Neural cell (in vitro differentiated cells): ENCODE measurements around the gene PPP1R36. TPM values are rescaled to one million over a fixed set of nuclear protein-coding genes. Genes with fewer than 3 reads are reported as not detected.
A peak's percentile ranks its signal among the peaks of the same experiment; 100 is the strongest.

Experiments
- H2AFZ ChIP-seq: fragments of 200-600, 300-800 bp; sonication (generic), shearing (Covaris generic); 2 replicates; pipeline ENCODE4 v1.6.0; 2014; ENCODE audit warnings: low read depth, mild to moderate bottlenecking, antibody characterized with exemption, low read length, moderate library complexity
- H3F3A ChIP-seq: fragments of 200-600 bp; shearing (Covaris generic); 2 replicates; pipeline ENCODE4 v1.6.1; 2016; ENCODE audit warnings: mild to moderate bottlenecking, moderate library complexity, mixed read lengths, antibody characterized with exemption, low read length; ENCODE audit not compliant: insufficient read depth, poor library complexity, severe bottlenecking
- H3K27ac ChIP-seq: fragments of 200-600, 300-800 bp; sonication (generic), shearing (Covaris generic); 2 replicates; pipeline ENCODE4 v1.5.1; 2014; ENCODE audit warnings: mild to moderate bottlenecking, low read length, moderate library complexity
- H3K27me3 ChIP-seq: fragments of 300-800, 200-600 bp; sonication (generic), shearing (Covaris generic); 2 replicates; pipeline ENCODE4 v1.6.0; 2014; ENCODE audit warnings: mild to moderate bottlenecking, low read depth, low read length, moderate library complexity; ENCODE audit not compliant: insufficient read depth
- H3K36me3 ChIP-seq: fragments of 300-800, 200-600 bp; sonication (generic), shearing (Covaris generic); 2 replicates; pipeline ENCODE4 v1.5.1; 2014; ENCODE audit warnings: mild to moderate bottlenecking, antibody characterized with exemption, low read length, moderate library complexity; ENCODE audit not compliant: insufficient read depth
- H3K4me2 ChIP-seq: fragments of 300-800, 200-600 bp; sonication (generic), shearing (Covaris generic); 2 replicates; pipeline ENCODE4 v1.6.0; 2014; ENCODE audit warnings: mild to moderate bottlenecking, low read length
- H3K4me3 ChIP-seq: fragments of 300-800, 200-600 bp; sonication (generic), shearing (Covaris generic); 2 replicates; pipeline ENCODE4 v1.5.1; 2014; ENCODE audit warnings: mild to moderate bottlenecking, low read length, moderate library complexity
- H3K79me2 ChIP-seq: fragments of 200-600 bp; shearing (Covaris generic); replicated peaks from 2 replicates; pipeline ENCODE4 v1.6.0; 2014; ENCODE audit warnings: mild to moderate bottlenecking, low read length, moderate library complexity; ENCODE audit not compliant: insufficient read depth
- H3K9ac ChIP-seq: fragments of 300-800, 200-600 bp; sonication (generic), shearing (Covaris generic); 2 replicates; pipeline ENCODE4 v1.6.1; 2016; ENCODE audit warnings: mild to moderate bottlenecking, low read length, mixed read lengths
- H3K9me2 ChIP-seq: fragments of 200-600 bp; shearing (Covaris generic); 2 replicates; pipeline ENCODE4 v1.6.1; 2016; ENCODE audit warnings: mild to moderate bottlenecking, low read length, mixed read lengths; ENCODE audit not compliant: insufficient read depth
- H3K9me3 ChIP-seq: fragments of 200-600, 300-800 bp; sonication (generic), shearing (Covaris generic); 2 replicates; pipeline ENCODE4 v1.6.1; 2016; ENCODE audit warnings: mild to moderate bottlenecking, mixed run types, low read length, moderate library complexity, mixed read lengths
- H4K20me1 ChIP-seq: fragments of 200-600 bp; shearing (Covaris generic); 2 replicates; pipeline ENCODE4 v1.6.1; 2016; ENCODE audit warnings: mild to moderate bottlenecking, mixed run types; ENCODE audit not compliant: insufficient read depth
- CTCF ChIP-seq: fragments of 450-650 bp; IDR thresholded peaks from 2 replicates; pipeline ENCODE4 v1.5.1; 2014; ENCODE audit warnings: antibody characterized with exemption, mild to moderate bottlenecking, moderate library complexity; ENCODE audit not compliant: poor library complexity, severe bottlenecking
- EP300 ChIP-seq: fragments of 450-650 bp; conservative IDR thresholded peaks from 2 replicates; pipeline ENCODE4 v1.6.1; 2014; ENCODE audit warnings: antibody characterized with exemption, mild to moderate bottlenecking, moderate library complexity; ENCODE audit not compliant: poor library complexity, severe bottlenecking
- EZH2 ChIP-seq: fragments of 200-600, 300-800 bp; shearing (Covaris generic), sonication (generic); IDR thresholded peaks from 2 replicates; pipeline ENCODE4 v1.6.1; 2014; ENCODE audit warnings: antibody characterized with exemption, low read length, borderline replicate concordance, mild to moderate bottlenecking; ENCODE audit not compliant: insufficient read depth, poor library complexity, severe bottlenecking
- MXI1 ChIP-seq: fragments of 450-650 bp; conservative IDR thresholded peaks from 2 replicates; pipeline ENCODE4 v1.6.1; 2014; ENCODE audit warnings: antibody characterized with exemption, mild to moderate bottlenecking; ENCODE audit not compliant: poor library complexity, severe bottlenecking
- POLR2AphosphoS5 ChIP-seq: IDR thresholded peaks from 2 replicates; pipeline ENCODE4 v1.6.1; 2012
- RAD21 ChIP-seq: fragments of 450-650 bp; conservative IDR thresholded peaks from 2 replicates; pipeline ENCODE4 v1.6.1; 2014; ENCODE audit warnings: antibody characterized with exemption, mild to moderate bottlenecking, moderate library complexity
- REST ChIP-seq: IDR thresholded peaks from 2 replicates; pipeline ENCODE4 v1.6.1; 2012; ENCODE audit warnings: borderline replicate concordance
- SMC3 ChIP-seq: fragments of 450-650 bp; conservative IDR thresholded peaks from 2 replicates; pipeline ENCODE4 v1.6.1; 2014; ENCODE audit warnings: antibody characterized with exemption, mild to moderate bottlenecking, moderate library complexity; ENCODE audit not compliant: poor library complexity
- TAF1 ChIP-seq: IDR thresholded peaks from 2 replicates; pipeline ENCODE4 v1.6.1; 2012; ENCODE audit warnings: low read depth
- polyA plus RNA-seq: library from polyadenylated mRNA; depleted of rRNA; stranded (reverse); fragments of >200 nt; gene quantifications from 2 replicates; pipeline ENCODE4 v1.2.3, GENCODE V29; 2014

PPP1R36 gene
- polyA plus RNA-seq, 1 donor from 2014 or later = not detected

GRCh38 chr14:64506721-64507120 lies 43.0 kb upstream of the PPP1R36 start:
- H2AFZ ChIP-seq = no peak overlapping the region
- TF ChIP-seq EP300 = no peak
- TF ChIP-seq CTCF = no peak
- no peak for TF ChIP-seq TAF1
- H3K9me3 ChIP-seq = no peaks in the 10 kb centered on the region
- H3K4me2 ChIP-seq = no peak overlapping the region
- H3K27me3 ChIP-seq = no peaks in the 10 kb centered on the region
- H4K20me1 ChIP-seq = no peaks in the 10 kb centered on the region
- H3K4me3 ChIP-seq = peak overlapping the region; percentile 98
- H3F3A ChIP-seq = no peaks in the 10 kb centered on the region
- peaks cover 66% of the 10 kb centered on the region for H3K79me2 ChIP-seq
- no peak overlapping the region for H3K27ac ChIP-seq
- no peaks in the 10 kb centered on the region for H3K36me3 ChIP-seq
- no peaks in the 10 kb centered on the region for H3K9me2 ChIP-seq
- H3K9ac ChIP-seq = no peak overlapping the region

DNA sequence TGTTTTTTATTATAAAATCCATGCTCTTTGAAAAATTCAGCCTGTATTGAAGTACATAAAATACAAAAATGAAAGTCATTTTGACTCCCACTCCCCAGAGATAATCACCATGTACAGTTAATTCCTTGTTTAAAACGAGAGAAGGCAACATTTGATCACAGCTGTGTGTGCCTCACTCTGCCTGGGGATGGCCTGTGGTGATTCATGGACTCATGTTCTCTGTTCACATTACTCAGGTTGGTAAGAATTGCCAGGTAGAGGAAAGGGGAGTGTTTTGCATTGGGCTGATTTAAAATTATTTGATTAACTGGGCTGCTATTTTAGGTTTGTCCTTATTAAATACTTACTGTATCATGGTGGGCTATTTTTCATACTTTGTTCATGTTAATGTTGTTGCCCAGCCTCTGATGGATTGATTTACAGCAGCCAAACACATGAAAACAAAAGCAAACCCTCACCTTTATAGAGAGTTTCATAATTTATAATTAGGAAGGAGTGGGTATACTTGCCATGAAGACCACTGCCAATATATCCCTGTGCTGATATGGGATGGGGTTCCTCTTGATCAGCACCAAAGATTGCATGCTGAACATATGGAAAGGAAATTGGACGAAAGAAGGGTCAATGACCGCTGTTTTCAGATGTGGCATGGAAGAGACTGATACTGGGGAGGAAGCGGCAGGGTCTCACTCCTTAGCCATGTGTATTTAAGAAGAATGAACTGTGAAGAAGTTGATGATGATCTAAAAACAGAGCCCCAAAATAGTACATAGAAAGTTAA lies 42.2 kb upstream of the PPP1R36 start:
- no peak overlapping the region for H3K9ac ChIP-seq
- no peaks in the 10 kb centered on the region for H4K20me1 ChIP-seq
- no peak overlapping the region for H2AFZ ChIP-seq
- no peaks in the 10 kb centered on the region for H3K9me2 ChIP-seq
- no peaks in the 10 kb centered on the region for H3K27me3 ChIP-seq
- peak overlapping the region; percentile 98 for H3K4me3 ChIP-seq
- H3F3A ChIP-seq = no peaks in the 10 kb centered on the region
- no peaks in the 10 kb centered on the region for H3K36me3 ChIP-seq
- H3K4me2 ChIP-seq = no peak overlapping the region
- no peaks in the 10 kb centered on the region for H3K9me3 ChIP-seq
- no peak overlapping the region for H3K27ac ChIP-seq
- peaks cover 66% of the 10 kb centered on the region for H3K79me2 ChIP-seq
- TF ChIP-seq TAF1 (no peak), RAD21 (no peak), MXI1 (no peak), SMC3 (no peak), POLR2AphosphoS5 (no peak), CTCF (no peak), EZH2 (no peak), EP300 (no peak), REST (no peak)
